GM18507 (cell line): ENCODE data around the gene STARD3NL.
"Not testable (repeated sequence)": the region's sequence is repeated elsewhere in the genome, so short reads cannot be mapped to it uniquely, and the experiment has no call there.

ENCODE experiments used
- DNase-seq: peaks from one replicate; pipeline ENCODE4 v3.0.0; 2011; ENCODE audit warnings: low read depth; ENCODE audit not compliant: insufficient read length; ENCODE audit errors: extremely low spot score
- FAIRE-seq: peaks from 2 replicates; lab custom pipeline; 2011; peaks lifted over from hg19 to GRCh38; lab: Jason Lieb, UNC

The STARD3NL gene, protein sequence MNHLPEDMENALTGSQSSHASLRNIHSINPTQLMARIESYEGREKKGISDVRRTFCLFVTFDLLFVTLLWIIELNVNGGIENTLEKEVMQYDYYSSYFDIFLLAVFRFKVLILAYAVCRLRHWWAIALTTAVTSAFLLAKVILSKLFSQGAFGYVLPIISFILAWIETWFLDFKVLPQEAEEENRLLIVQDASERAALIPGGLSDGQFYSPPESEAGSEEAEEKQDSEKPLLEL

GRCh38 chr7:38178004-38178694 is at the start of gene STARD3NL:
Gene STARD3NL, plus strand, starts transcription at chr7:38178245. Its CDS starts 29,260 bp downstream, at chr7:38207505.
- FAIRE-seq = peak; percentile 99
- peak; percentile 90 for DNase-seq

- DNase-seq (no peak), FAIRE-seq (no peak)
Observed at GRCh38 chr7:38129162-38129561, 48.9 kb upstream of the STARD3NL start.

DNA sequence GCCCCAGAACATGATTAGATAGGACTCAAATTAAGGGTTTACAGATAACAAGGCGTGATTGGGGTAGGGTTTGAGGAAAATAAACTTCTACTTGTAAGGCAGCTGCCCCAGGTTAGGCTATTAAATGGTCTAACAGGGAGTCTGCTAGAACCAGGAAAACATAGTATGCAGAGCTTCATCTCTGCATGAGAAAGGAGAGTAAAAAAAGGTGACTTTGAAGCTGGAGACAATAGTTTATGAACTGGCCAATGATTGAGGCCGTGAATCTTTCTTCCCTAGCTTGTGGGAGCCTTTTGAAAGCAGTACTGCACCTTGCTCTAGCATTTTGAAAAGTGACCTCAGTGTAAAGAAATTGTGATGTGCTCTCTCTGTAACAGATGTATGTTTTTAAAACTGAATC is 48.5 kb upstream of the STARD3NL start:
- FAIRE-seq (no peak), DNase-seq (no peak)

GRCh38 chr7:38138171-38138570 is 39.9 kb upstream of the STARD3NL start:
- DNase-seq (no peak), FAIRE-seq (no peak)

DNA sequence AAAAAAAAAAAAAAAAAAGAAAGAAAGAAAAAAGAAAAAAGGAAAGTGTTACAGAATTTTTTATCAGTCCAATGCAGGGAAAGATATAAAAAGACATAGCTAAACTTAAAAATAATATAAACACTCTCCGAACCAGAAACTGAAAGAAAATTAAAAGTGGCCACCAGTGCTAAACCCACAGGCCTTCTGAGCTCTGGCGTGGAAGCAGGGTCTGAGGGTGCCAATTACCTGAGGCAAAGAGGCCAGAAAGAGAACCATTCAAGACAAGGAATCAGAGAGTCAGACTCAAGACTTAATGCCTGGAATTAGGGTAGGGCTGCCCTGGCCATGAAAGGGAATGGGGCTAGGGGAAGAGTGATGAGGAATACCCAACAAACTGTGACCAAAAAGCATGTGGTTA is 36.9 kb upstream of the STARD3NL start:
- no peak for FAIRE-seq
- no peak for DNase-seq

GRCh38 chr7:38142736-38143135 is 35.3 kb upstream of the STARD3NL start:
- no peak for DNase-seq
- no peak for FAIRE-seq

DNA sequence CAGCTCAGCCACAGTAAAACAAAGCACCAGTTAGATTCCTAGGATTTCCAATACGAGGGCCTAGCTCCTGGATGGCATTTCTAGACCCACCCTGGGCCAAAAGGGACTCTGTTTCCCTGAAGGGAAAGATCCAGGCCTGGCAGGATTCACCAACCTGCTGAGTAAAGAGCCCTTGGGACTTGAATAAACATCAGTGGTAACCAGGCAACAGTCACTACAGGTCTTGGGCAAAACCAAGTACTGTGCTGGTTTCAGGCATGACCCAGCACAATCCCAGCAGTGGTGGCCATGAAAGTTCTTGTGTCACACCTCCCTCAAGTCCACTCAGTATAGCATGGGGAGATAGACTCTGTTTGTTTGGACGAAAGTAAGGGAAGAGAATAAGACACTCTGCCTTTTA is 31.0 kb upstream of the STARD3NL start:
- FAIRE-seq (no peak), DNase-seq (no peak)

- DNase-seq = no peak
- FAIRE-seq = no peak
Observed at GRCh38 chr7:38151556-38151955, 26.5 kb upstream of the STARD3NL start.

DNA sequence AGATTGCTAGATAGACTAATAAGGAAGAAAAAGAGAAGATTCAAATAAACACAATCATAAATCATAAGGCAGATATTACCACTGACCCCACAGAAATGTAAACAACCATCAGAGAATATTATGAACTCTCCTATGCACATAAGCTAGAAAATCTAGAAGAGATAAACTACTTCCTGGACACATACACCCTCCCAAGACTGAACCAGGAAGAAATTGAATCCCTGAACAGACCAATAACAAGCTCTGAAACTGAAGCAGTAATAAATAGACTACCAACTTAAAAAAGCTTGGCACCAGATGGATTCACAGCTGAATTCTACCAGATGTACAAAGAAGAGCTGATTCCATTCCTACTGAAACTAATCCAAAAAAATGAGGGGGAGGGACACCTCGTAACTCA is 24.5 kb upstream of the STARD3NL start:
- DNase-seq (no peak), FAIRE-seq (no peak)

DNA sequence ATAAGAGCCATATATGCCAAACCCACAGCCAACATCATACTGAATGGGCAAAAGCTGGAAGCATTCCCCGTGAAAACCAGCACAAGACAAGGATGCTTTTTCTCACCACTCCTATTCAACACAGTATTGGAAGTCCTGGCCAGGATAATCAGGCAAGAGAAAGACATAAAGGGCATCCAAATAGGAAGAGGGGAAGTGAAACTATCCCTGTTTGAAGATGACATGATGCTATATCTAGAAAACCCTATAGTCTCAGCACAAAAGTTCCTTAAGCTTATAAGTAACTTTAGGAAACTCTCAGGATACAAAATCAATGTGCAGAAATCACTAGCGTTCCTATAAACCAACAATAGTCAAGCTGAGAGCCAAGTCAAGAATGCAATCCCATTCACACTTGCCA is 23.8 kb upstream of the STARD3NL start:
- FAIRE-seq (no peak), DNase-seq (no peak)

DNA sequence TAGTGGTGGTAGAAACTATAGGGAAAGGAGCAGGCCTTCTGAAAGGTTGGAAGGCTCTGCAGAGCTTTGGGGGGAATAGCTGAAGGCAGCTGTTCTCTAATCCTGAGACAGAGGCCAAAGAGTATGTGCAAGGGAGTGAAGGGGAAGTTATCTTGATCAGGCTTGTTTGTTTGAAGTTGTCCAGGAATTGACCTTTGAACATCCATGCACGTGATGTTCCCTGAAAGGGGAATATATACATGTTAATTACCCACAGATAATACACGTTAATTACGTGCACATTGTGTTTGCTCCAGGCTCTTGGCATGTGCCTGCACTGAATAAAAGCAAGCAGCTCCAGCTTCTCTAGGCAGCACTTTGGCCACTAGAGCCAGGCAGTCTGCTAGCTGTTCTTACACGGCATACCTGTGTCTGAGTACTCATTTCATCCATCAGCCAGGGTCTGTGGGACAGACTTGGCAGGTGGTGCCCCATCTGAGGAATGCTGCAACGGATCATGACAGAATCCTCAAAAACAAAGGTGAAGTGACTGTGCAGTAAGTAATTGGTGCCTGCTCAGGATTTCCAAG is 18.0 kb upstream of the STARD3NL start:
- DNase-seq (no peak), FAIRE-seq (no peak)

DNA sequence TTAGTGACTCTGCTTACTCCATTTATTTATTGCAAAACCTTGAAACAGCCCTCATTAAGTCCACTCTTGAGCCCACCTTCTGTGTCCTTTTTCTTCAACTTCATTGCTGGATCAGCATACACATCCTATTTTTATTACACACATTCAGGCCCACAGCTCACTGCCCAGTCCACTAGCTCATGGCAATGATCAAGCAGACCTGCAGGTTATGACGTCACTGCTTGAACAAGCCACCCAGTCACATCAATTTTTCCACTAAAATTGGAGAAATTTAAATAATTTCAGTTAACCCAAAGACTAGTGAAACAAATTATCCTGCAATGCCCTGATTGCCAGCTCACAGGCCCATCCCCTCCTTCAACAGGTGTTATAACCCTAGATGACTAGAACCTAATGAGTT is 16.0 kb upstream of the STARD3NL start:
- DNase-seq = no peak
- FAIRE-seq = no peak

- DNase-seq (no peak), FAIRE-seq (no peak)
Observed at GRCh38 chr7:38163671-38164070, 14.4 kb upstream of the STARD3NL start.

DNA sequence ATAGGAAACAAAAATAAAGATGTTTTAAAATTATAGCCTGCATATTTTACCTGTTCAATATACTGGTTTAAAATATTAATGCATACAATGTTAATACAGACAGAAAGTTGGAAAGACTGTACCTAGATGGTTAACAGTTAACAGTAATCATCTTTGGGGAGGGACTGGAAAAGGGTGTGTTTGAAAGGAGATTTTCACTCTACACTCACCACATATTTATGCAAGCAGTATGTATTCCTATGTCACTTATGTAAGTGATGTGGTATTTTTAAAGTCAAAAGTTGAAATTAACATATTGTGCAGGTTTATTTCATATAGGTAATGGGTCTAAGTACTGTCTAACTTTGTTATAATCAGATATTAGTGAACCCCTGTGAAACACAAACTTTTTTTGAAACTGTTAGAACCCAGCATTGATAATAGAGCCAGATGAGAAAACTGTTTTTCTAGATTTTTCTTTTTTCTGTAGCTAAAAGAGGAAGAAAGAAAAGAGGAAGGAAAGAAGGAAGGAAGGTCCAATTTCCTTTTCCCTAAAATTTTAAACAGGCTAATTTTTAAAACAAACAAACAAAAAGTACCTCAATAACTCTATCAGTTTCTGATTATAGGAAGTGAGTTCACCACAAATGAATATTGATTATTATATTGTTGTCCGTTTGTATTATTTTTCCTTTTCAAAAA is 9.0 kb upstream of the STARD3NL start:
- no peak for DNase-seq
- no peak for FAIRE-seq

GRCh38 chr7:38169847-38170246 is 8.2 kb upstream of the STARD3NL start:
- FAIRE-seq (peak; percentile 80), DNase-seq (no peak)

DNA sequence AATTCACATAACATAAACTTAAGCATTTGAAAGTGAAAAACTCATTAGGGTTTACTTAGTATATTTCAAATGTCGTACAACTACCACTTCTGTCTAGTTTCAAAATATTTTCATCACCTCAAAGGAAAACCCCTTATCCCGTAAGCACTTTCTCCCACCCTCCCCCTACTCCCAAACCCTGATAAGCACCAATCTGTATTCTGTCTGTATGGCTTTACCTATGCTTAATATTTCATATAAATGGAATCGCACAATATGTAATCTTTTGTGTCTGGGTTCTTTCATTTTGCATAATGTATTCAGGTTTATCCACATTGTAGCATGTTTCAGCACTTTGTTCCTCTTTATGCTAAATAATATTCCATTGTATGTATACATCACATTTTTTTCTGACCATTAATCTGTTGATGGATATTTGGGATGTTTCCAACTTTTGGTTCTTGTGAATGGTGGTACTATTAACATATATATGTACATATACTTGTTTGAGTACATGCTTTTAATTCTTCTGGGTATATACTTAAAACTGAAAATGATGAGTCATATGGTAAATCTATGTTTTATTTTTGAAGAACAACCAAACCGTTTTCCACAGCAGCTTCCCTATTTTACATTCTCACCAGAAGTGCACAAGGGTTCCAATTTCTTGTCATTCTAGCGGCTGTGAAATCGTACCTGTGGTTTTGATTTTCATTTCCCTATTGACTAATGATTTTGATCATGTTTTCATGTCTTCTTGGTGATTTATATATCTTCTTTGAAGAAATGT is 6.2 kb upstream of the STARD3NL start:
- DNase-seq (no peak), FAIRE-seq (peak; percentile 92)

- FAIRE-seq, DNase-seq: not testable (repeated sequence)
Observed at GRCh38 chr7:38175547-38175946, 2.5 kb upstream of the STARD3NL start.

DNA sequence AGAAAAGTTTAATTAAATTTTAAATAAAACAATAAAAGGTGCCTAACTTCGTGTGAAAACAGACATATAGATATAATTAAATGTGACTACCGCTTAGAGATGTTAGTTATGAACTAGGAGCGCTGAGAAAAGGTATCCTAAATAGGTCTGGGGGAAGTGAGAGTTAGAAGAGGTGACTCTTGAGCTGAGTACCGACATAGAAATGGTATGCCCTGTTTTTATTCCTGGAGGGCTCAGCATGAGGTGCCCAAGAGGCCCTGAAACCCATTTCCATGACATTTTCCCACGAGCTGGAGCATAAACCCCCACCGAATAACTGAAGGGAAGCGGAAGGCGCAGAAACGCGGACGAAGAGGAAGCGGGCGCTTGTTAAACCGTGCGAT is 433 bp upstream of the STARD3NL start:
- FAIRE-seq = no peak
- DNase-seq = no peak

GRCh38 chr7:38178695-38179344 is 775 bp downstream of the STARD3NL start:
- FAIRE-seq (peak; percentile 52), DNase-seq (peak; percentile 9)
